Measurements from ENCODE around the gene ELL. TPM values are rescaled to one million over a fixed set of nuclear protein-coding genes. Genes with fewer than 3 reads are reported as not detected.

Gene ELL
- total RNA-seq, 2 experiments from 2014 or later = 46.2 to 46.8 TPM

- H3K4me3 Mint-ChIP-seq = peak overlapping the region; percentile 98
- DNase-seq (peak; percentile 59 to 94 (median 66)), ATAC-seq (ENCODE audit: poor library complexity) (peak; percentile 81)
- intact Hi-C loops (cut with DNase I, micrococcal nuclease) = loop anchor here (1.0 to 5.0 kb wide), 5 partner anchors 13 to 43 kb away; partner anchors contain the start of genes ELL (in 2 of the 2), KXD1 (in 2 of the 2), REX1BD (in 2 of the 2) and UBA52 (in 1 of the 2)
- H3K27me3 ChIP-seq (ENCODE audit: control insufficient read depth in 1 of 2, insufficient read depth in 2 of 2, low read length in 2 of 2) = no peaks in the 10 kb centered on the region
- ChIA-PET POLR2A (interaction anchor here (0.6 to 2.3 kb wide), 21 partner anchors 10 to 288 kb away, joined by 3 to 64 read pairs (median 3); partner anchors contain the start of genes ELL, JUND, KXD1 and REX1BD), CTCF (interaction anchor here (0.9 to 1.7 kb wide), 11 partner anchors 8 to 521 kb away, joined by 3 to 8 read pairs (median 4); partner anchors contain the start of genes ELL, KXD1, REX1BD and UBA52)
- H3K9me3 Mint-ChIP-seq = no peaks in the 10 kb centered on the region
- peak overlapping the region; percentile 66 to 85 for H3K27ac ChIP-seq (ENCODE audit: low read depth in 1 of 2, low read length in 2 of 2)
- H3K27ac Mint-ChIP-seq = peak overlapping the region; percentile 96
- peaks cover 28% of the 10 kb centered on the region for H3K4me1 ChIP-seq (ENCODE audit: insufficient read depth, low read length)
- H3K4me1 Mint-ChIP-seq (ENCODE audit: low read depth) = peaks cover 27% of the 10 kb centered on the region
- no peaks in the 10 kb centered on the region for H3K27me3 Mint-ChIP-seq
- H3K36me3 Mint-ChIP-seq (ENCODE audit: low read depth) = peaks cover 41% of the 10 kb centered on the region
- H3K9me3 ChIP-seq (ENCODE audit: control insufficient read depth in 1 of 2, insufficient read depth in 1 of 2, low read length in 2 of 2) = no peaks in the 10 kb centered on the region
- peak overlapping the region; percentile 63 for H3K4me3 ChIP-seq (ENCODE audit: low read length)
- peak; percentile 14 for TF ChIP-seq CTCF (IDR thresholded peaks at IDR 0.05)
- H3K36me3 ChIP-seq (ENCODE audit: insufficient read depth, low read length) = peaks cover 28% of the 10 kb centered on the region
Measured at GRCh38 chr19:18543814-18544475, 22.1 kb upstream of the ELL start.

DNA sequence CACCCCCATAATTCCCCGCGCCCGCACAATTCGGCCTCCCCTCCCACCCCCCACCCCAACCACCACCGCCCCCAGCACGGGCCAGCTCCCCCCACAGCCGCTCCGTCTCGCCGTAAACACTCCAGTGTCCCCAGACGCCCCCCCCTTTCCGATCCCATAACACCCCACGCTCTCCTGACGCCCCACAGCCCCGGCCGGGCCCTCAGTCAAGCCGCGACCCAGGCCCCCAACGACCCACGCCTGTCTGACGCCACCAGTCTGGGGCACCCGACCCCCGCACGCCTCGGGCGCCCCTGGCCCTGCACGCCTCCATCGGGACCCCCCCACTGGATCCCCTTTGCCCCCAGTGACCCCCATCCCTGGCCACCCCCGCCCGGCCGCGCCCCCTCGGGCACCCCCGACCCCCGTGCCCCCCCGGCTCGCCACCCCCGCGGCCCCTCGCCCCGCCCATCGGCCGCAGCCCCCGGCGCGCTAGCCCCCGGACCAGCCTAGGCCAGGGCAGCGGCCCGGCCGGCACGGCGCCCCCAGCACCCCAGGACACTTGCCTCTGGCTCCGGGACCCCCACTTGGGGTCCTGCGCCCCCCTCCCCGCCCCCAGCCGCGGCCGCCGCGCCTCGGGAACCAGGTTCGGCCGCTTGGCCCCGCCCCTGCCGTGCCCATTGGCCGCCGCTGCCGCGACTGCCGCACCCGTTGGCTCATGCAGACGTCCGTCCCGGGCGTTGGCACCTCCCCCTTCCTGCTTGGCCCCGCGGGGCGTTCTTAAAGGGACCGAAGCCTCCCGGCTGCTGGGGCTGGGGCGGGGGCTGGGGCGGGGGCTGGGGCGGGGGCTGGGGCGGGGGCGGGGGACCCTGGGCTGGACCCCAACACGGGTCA is 21.3 kb upstream of the ELL start, which contains the start of gene FKBP8:
Gene FKBP8 (minus strand): TSS at position 633 of the 873 bp plus-strand sequence. CDS start 1,603 bp downstream, outside the sequence.
- intact Hi-C loops (cut with DNase I, micrococcal nuclease) = loop anchor here (1.0 to 5.0 kb wide), 2 partner anchors 21 to 44 kb away; partner anchors contain the start of genes REX1BD (in 2 of the 2) and ELL (in 1 of the 2)
- peak within 1 kb of the TSS; percentile 98 for H3K4me3 Mint-ChIP-seq
- ATAC-seq (ENCODE audit: poor library complexity) (peak; percentile 93), DNase-seq (peak; percentile 89 to 97 (median 94))
- H3K27me3 ChIP-seq (ENCODE audit: control insufficient read depth in 1 of 2, insufficient read depth in 2 of 2, low read length in 2 of 2) = no peaks in the 10 kb centered on the region
- peak within 1 kb of the TSS; percentile 63 for H3K4me3 ChIP-seq (ENCODE audit: low read length)
- no peaks in the 10 kb centered on the region for H3K9me3 Mint-ChIP-seq
- peak within 1 kb of the TSS; percentile 66 to 85 for H3K27ac ChIP-seq (ENCODE audit: low read depth in 1 of 2, low read length in 2 of 2)
- H3K36me3 Mint-ChIP-seq (ENCODE audit: low read depth) = peaks cover 46% of the 10 kb centered on the region
- peaks cover 28% of the 10 kb centered on the region for H3K36me3 ChIP-seq (ENCODE audit: insufficient read depth, low read length)
- H3K4me1 Mint-ChIP-seq (ENCODE audit: low read depth) = peaks cover 27% of the 10 kb centered on the region
- CTCF ChIA-PET = interaction anchor here (1.3 to 1.7 kb wide), 8 partner anchors 9 to 304 kb away, joined by 3 to 8 read pairs (median 5); partner anchors contain the start of genes ELL, KXD1, REX1BD and UBA52
- TF ChIP-seq CTCF (IDR thresholded peaks at IDR 0.05) = no peak
- peaks cover 28% of the 10 kb centered on the region for H3K4me1 ChIP-seq (ENCODE audit: insufficient read depth, low read length)
- H3K27ac Mint-ChIP-seq = peak within 1 kb of the TSS; percentile 96
- POLR2A ChIA-PET = interaction anchor here (0.6 to 2.3 kb wide), 18 partner anchors 14 to 289 kb away, joined by 3 to 64 read pairs (median 8); partner anchors contain the start of genes ELL, KXD1, REX1BD and UBA52
- H3K27me3 Mint-ChIP-seq = no peaks in the 10 kb centered on the region
- H3K9me3 ChIP-seq (ENCODE audit: control insufficient read depth in 1 of 2, insufficient read depth in 1 of 2, low read length in 2 of 2) = no peaks in the 10 kb centered on the region

All from CD4-positive, alpha-beta T cell (primary cell).